ENCODE measurements around the gene CRB3. TPM values are rescaled to one million over a fixed set of nuclear protein-coding genes. Genes with fewer than 3 reads are reported as not detected.

CRB3 gene
- total and polyA plus RNA-seq, 9 of the 15 experiments (the other 6 are each of a cell fraction or from before 2014, with no cell fraction given): 0.49 TPM; not detected in 8

DNA sequence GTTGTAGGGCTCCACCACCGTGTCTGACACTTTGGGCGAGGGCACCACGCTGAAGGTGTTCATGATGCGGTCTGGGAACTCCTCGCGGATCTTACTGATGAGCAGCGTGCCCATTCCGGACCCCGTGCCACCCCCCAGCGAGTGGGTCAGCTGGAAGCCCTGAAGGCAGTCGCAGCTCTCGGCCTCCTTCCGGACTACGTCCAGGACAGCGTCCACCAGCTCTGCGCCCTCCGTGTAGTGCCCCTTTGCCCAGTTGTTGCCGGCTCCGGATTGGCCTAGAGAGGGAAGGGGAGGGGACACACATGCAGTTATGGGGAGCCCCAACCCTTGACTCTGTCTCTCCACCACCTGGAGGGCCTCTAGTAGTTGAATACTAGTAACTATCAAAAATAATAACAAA, 31.9 kb downstream of the CRB3 start:
- no peak for FAIRE-seq
- peaks cover 0 to 11% of the 10 kb centered on the region in 2 experiments; a peak in 3 of 5 replicates for H3K4me1 ChIP-seq (replicated peaks in 1 of 2; ENCODE audit: control insufficient read depth in 2 of 2, insufficient read depth in 2 of 2, low read length in 2 of 2)
- no peak overlapping the region for H3K4me3 ChIP-seq
- in situ Hi-C loops (cut with MboI): no loop called here
- no peaks in the 10 kb centered on the region for H3K79me2 ChIP-seq (ENCODE audit: control insufficient read depth, insufficient read depth, low read length)
- no peak for ATAC-seq
- H3K4me2 ChIP-seq (ENCODE audit: insufficient read depth, low read length): no peak overlapping the region
- no peak overlapping the region for H2AFZ ChIP-seq (ENCODE audit: low read depth, low read length)
- H3K9ac ChIP-seq (ENCODE audit: insufficient read depth in 1 of 2, low read depth in 2 of 2, low read length in 2 of 2): no peak overlapping the region
- WGBS (ENCODE audit: insufficient coverage, low coverage, missing lambda C conversion rate): 80% methylated on average over 17 of the region's 19 CpGs
- H3K27ac ChIP-seq (ENCODE audit: extremely low read depth, low read depth, low read length): no peak overlapping the region
- peaks cover 5% of the 10 kb centered on the region for H3K9me1 ChIP-seq (ENCODE audit: control insufficient read depth, insufficient read depth, low read length)
- DNase-seq (ENCODE audit: extremely low read depth in 1 of 4, low spot score in 3 of 4): peak in 1 of 4 experiments; percentile 3
- no peaks in the 10 kb centered on the region for H3K27me3 ChIP-seq (ENCODE audit: control insufficient read depth in 2 of 2, insufficient read depth in 2 of 2, low read length in 2 of 2)
- H3K9me3 ChIP-seq (replicated peaks; ENCODE audit: control insufficient read depth, insufficient read depth, low read depth, low read length): no peaks in the 10 kb centered on the region; the same call in 1 of the 2 replicates
- no peak for TF ChIP-seq RBFOX2 (IDR thresholded peaks at IDR 0.05; ENCODE audit: low read depth, low read length)
- CTCF ChIA-PET (ENCODE audit: low intra/inter-chr PET ratio): no interaction called here
- intact Hi-C loops (cut with micrococcal nuclease): no loop called here
- BruUV-seq (replicated peaks): no TSS peak
- H3K36me3 ChIP-seq (ENCODE audit: control insufficient read depth, insufficient read depth, low read length): no peaks in the 10 kb centered on the region
- no peaks in the 10 kb centered on the region for H4K20me1 ChIP-seq (replicated peaks; ENCODE audit: control insufficient read depth, insufficient read depth, low read length)
- POLR2A ChIA-PET: interaction anchor here (1.3 kb wide), 1 partner anchor 368 kb away, joined by 4 read pairs; no protein-coding TSS in a partner anchor

DNA sequence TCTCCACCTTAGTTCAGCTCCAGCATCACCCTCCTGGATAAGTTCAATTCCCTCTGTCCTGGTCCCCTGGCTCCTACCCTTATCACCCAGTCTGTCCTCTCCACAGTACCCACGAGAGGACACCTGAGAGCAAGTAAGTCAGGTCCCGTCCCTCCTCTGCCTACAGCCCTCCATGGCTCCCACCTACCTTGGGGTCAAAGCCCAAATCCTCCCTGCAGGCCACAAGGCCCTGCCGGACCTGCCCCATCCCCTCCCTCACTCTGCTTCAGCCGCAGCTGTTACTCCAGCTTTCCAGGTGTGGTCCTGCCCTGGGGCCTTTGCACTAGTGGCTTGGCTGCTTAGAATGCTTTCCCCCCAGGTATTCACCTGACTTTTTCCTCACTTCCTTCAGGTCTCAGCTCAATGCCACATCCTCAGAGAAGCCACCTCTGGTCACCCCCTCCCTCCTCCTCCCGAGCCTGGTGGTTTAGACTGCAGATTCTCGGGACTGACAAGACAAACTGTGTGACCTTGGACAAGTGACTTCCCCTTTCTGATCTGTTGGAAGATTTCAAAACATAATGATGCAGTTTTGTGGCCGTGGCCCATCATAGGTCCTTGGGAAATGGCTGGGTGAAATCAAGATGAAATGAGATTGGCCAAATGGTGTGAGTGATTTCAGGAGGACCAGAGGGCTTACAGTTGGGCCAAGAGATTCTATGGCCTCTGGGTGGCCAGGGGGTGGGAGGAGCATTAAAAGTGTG, 34.4 kb downstream of the CRB3 start:
- Histone ChIP-seq H3K4me1 (replicated peaks in 1 of 2; ENCODE audit: control insufficient read depth in 2 of 2, insufficient read depth in 2 of 2, low read length in 2 of 2) (peaks cover 0 to 32% of the 10 kb centered on the region in 2 experiments; a peak in 3 of 5 replicates), H3K36me3 (ENCODE audit: control insufficient read depth, insufficient read depth, low read length) (no peaks in the 10 kb centered on the region), H3K9ac (ENCODE audit: insufficient read depth in 1 of 2, low read depth in 2 of 2, low read length in 2 of 2) (0 out of 4 replicates have a peak overlapping the region, but pooled peaks of 1 of the 2 experiments have one; percentile 20), H3K79me2 (ENCODE audit: control insufficient read depth, insufficient read depth, low read length) (no peaks in the 10 kb centered on the region), H3K4me2 (ENCODE audit: insufficient read depth, low read length) (no peak overlapping the region), H4K20me1 (replicated peaks; ENCODE audit: control insufficient read depth, insufficient read depth, low read length) (no peaks in the 10 kb centered on the region), H3K4me3 (no peak overlapping the region), H2AFZ (ENCODE audit: low read depth, low read length) (no peak overlapping the region), H3K27ac (ENCODE audit: extremely low read depth, low read depth, low read length) (no peak overlapping the region), H3K9me3 (replicated peaks; ENCODE audit: control insufficient read depth, insufficient read depth, low read depth, low read length) (no peaks in the 10 kb centered on the region), H3K27me3 (ENCODE audit: control insufficient read depth in 2 of 2, insufficient read depth in 2 of 2, low read length in 2 of 2) (no peaks in the 10 kb centered on the region), H3K9me1 (ENCODE audit: control insufficient read depth, insufficient read depth, low read length) (peaks cover 5% of the 10 kb centered on the region)
- BruUV-seq (replicated peaks): no TSS peak
- WGBS (ENCODE audit: insufficient coverage, low coverage, missing lambda C conversion rate): 22% methylated on average over 7 of the region's 7 CpGs
- CTCF ChIA-PET (ENCODE audit: low intra/inter-chr PET ratio): no interaction called here
- POLR2A ChIA-PET: interaction anchor here (0.6 to 2.2 kb wide), 4 partner anchors 12 to 97 kb away, joined by 3 to 6 read pairs (median 4); no protein-coding TSS in a partner anchor
- intact Hi-C loops (cut with micrococcal nuclease): no loop called here
- DNase-seq (ENCODE audit: extremely low read depth in 1 of 4, low spot score in 3 of 4) (peak in 1 of 4 experiments; percentile 10), ATAC-seq (no peak), FAIRE-seq (no peak)
- in situ Hi-C loops (cut with MboI): no loop called here
- no peak for TF ChIP-seq HNRNPLL (IDR thresholded peaks at IDR 0.05; ENCODE audit: low read depth, low read length, poor library complexity, severe bottlenecking)
- peak; percentile 71 for TF ChIP-seq ZFP36 (IDR thresholded peaks at IDR 0.05; ENCODE audit: low read depth, low read length, partially characterized antibody)
- no peak for TF ChIP-seq PCBP2 (IDR thresholded peaks at IDR 0.05; ENCODE audit: low read depth, low read length, poor library complexity, severe bottlenecking)
- TF ChIP-seq HMGN3 (IDR thresholded peaks at IDR 0.05; ENCODE audit: borderline replicate concordance, extremely low read depth, insufficient read length, low read depth, low read length): no peak
- TF ChIP-seq MIER1 (IDR thresholded peaks at IDR 0.05; ENCODE audit: low read depth): no peak
- no peak for TF ChIP-seq FOXM1 (IDR thresholded peaks at IDR 0.05; ENCODE audit: low read depth)
- no peak for TF ChIP-seq FOXM1 (CRISPR knock-in tag; IDR thresholded peaks at IDR 0.05; ENCODE audit: low read depth)
- no peak for TF ChIP-seq TRIM25 (IDR thresholded peaks at IDR 0.05; ENCODE audit: borderline replicate concordance)
- TF ChIP-seq, protein P1, sequence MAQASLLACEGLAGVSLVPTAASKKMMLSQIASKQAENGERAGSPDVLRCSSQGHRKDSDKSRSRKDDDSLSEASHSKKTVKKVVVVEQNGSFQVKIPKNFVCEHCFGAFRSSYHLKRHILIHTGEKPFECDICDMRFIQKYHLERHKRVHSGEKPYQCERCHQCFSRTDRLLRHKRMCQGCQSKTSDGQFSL (CRISPR knock-in tag; IDR thresholded peaks at IDR 0.05): no peak
- TF ChIP-seq, protein P1 (tag; IDR thresholded peaks at IDR 0.05): no peak

Data from K562 (cell line).